Suprapubic skin (tissue), 4 donors: ENCODE data around the gene BCL3. TPM values are rescaled to one million over a fixed set of nuclear protein-coding genes. Genes with fewer than 3 reads are reported as not detected.
"Not testable (repeated sequence)": the region's sequence is repeated elsewhere in the genome, so short reads cannot be mapped to it uniquely, and the experiment has no call there.

Experiments used
- DNase-seq, 2 donors: peaks; one replicate each; pipeline ENCODE4 v3.0.0-alpha.2; 2019; ENCODE audit warnings: low spot score in 2 of 2
- H3K27ac ChIP-seq: fragments of 200-600 bp; sonication (generic); one replicate; pipeline ENCODE4 v1.5.1; 2019
- H3K27me3 ChIP-seq: fragments of 200-600 bp; sonication (generic); one replicate; pipeline ENCODE4 v1.5.1; 2019
- H3K36me3 ChIP-seq: fragments of 200-600 bp; sonication (generic); one replicate; pipeline ENCODE4 v1.5.1; 2019
- H3K4me1 ChIP-seq: fragments of 200-600 bp; sonication (generic); one replicate; pipeline ENCODE4 v1.5.1; 2019
- H3K4me3 ChIP-seq: fragments of 200-600 bp; sonication (generic); one replicate; pipeline ENCODE4 v1.5.1; 2019; ENCODE audit warnings: mild to moderate bottlenecking
- H3K9me3 ChIP-seq: fragments of 200-600 bp; sonication (generic); one replicate; pipeline ENCODE4 v1.5.1; 2019
- CTCF ChIP-seq, 2 donors: fragments of 200-600 bp in 1 of 2; fragments of 450-650 bp in 1 of 2; sonication (generic) in 1 of 2; IDR thresholded peaks; one replicate each; pipeline ENCODE4 v1.5.1; 2016 to 2019; ENCODE audit warnings: antibody characterized with exemption in 2 of 2, mild to moderate bottlenecking in 1 of 2, moderate library complexity in 1 of 2
- EP300 ChIP-seq: sonication (generic); formaldehyde crosslinking; IDR thresholded peaks from one replicate; pipeline ENCODE4 v1.6.1; 2017; ENCODE audit warnings: antibody characterized with exemption
- POLR2A ChIP-seq, 2 donors: fragments of 450-650 bp; IDR thresholded peaks; one replicate each; pipeline ENCODE4 v1.6.1; 2017; ENCODE audit warnings: antibody characterized with exemption in 2 of 2, mild to moderate bottlenecking in 2 of 2, moderate library complexity in 2 of 2
- POLR2AphosphoS5 ChIP-seq, 3 donors: sonication (generic); formaldehyde crosslinking; IDR thresholded peaks; one replicate each; pipeline ENCODE4 v1.6.1; 2017; ENCODE audit warnings: antibody characterized with exemption in 3 of 3
- WGBS: methylation state at CpG from one replicate; pipeline ENCODE4 v1.1.5; 2018; 5-methylcytosine and 5-hydroxymethylcytosine counted together
- total RNA-seq, 4 donors: library from RNA; depleted of rRNA; stranded (reverse); fragments of >200 nt; gene quantifications; one replicate each; pipeline ENCODE4 v1.1.0, GENCODE V29; 2016

The BCL3 gene
- total RNA-seq, 4 donors from 2014 or later: 13.9 to 29.1 (median 17.9) TPM

DNA sequence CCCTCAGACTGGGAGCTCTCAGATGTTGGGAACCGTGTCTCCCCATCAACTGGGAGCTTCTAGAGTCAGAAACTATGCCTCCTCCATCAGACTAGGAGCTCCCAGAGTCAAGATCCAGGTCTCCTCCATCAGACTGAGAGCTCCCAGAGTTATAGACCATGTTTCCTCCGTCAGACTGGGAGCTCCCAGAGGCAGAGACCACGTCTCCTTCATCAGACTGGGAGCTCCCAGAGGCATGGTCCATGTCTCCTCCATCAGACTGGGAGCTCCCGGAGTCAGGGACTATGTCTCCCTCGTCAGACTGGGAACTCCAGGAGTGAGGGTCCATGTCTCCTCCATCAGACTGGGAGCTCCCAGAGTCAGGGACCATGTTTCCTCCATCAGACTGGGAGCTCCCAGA, 39.6 kb upstream of the BCL3 start:
- WGBS: no CpG with 5 or more reads among the region's 5 CpGs

DNA sequence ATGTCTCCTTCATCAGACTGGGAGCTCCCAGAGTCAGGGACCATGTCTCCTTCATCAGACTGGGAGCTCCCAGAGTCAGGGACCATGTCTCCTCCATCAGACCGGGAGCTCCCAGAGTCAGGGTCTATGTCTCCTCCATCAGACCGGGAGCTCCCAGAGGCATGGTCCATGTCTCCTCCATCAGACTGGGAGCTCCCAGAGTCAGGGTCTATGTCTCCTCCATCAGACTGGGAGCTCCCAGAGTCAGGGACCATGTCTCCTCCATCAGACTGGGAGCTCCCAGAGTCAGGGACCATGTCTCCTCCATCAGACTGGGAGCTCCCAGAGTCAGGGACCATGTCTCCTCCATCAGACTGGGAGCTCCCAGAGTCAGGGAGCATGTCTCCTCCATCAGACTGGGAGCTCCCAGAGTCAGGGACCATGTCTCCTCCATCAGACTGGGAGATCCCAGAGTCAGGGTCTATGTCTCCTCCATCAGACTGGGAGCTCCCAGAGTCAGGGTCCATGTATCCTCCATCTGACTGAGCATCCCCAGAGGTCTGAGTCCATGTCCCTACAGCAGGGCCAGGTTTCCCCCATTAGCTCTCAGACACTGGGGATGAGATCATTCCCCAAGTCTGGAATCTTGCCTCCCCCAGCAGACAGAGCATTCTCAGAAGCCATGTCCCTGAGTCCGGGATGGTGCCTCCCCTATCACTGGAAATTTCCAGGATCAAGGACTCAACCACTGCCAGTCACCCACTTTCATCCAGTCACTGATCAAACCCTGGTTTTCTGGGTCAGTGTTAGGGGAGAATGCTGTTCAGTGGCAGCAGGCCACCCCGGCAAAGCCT, 38.9 kb upstream of the BCL3 start:
- H3K36me3 ChIP-seq, H3K27ac ChIP-seq, H3K27me3 ChIP-seq, H3K9me3 ChIP-seq, H3K4me3 ChIP-seq, DNase-seq, H3K4me1 ChIP-seq: not testable (repeated sequence)
- WGBS: 68% methylated on average over 2 of the region's 4 CpGs

More for the DNA sequence above, 39.6 kb upstream of the BCL3 start:
- Histone ChIP-seq H3K27me3 (no peaks in the 10 kb centered on the region), H3K9me3 (no peaks in the 10 kb centered on the region), H3K27ac (no peak overlapping the region), H3K4me1 (no peaks in the 10 kb centered on the region), H3K4me3 (no peak overlapping the region), H3K36me3 (no peaks in the 10 kb centered on the region)
- no peak for TF ChIP-seq CTCF (IDR thresholded peaks at IDR 0.05)
- no peak for TF ChIP-seq EP300
- TF ChIP-seq POLR2AphosphoS5 (IDR thresholded peaks at IDR 0.05): no peak
- no peak for TF ChIP-seq POLR2A (IDR thresholded peaks at IDR 0.05)
- DNase-seq: no peak

DNA sequence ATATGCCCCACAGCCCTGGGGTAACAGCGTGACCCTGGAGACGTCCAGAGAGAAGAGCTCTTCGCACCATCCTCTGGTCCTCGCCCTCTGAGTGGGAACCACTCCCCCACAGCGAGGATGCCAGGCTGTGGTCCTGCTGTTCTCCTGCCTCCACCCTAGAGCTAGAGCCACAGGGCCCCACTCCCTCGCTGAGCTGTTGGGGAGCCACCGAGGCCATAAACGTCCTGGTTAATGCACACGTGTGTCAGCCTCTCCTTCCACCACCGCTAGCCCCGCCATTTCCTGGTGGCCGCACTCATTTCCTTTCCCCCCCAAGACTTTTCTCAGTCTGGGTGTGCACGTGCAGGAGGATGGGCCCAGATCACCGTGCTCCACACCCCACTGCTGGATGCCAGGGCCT, 38.0 kb upstream of the BCL3 start:
- H3K36me3 ChIP-seq: no peaks in the 10 kb centered on the region
- TF ChIP-seq CTCF (IDR thresholded peaks at IDR 0.05): no peak
- no peak for TF ChIP-seq EP300
- TF ChIP-seq POLR2AphosphoS5 (IDR thresholded peaks at IDR 0.05): no peak
- no peak for TF ChIP-seq POLR2A (IDR thresholded peaks at IDR 0.05)
- 80% methylated on average over 9 of the region's 14 CpGs for WGBS
- no peaks in the 10 kb centered on the region for H3K4me1 ChIP-seq
- no peaks in the 10 kb centered on the region for H3K9me3 ChIP-seq
- H3K27me3 ChIP-seq: no peaks in the 10 kb centered on the region
- no peak overlapping the region for H3K4me3 ChIP-seq
- no peak for DNase-seq
- H3K27ac ChIP-seq: no peak overlapping the region

- whole genome bisulfite sequencing: 68% methylated on average over 4 of the region's 4 CpGs
- Histone ChIP-seq H3K4me1 (no peaks in the 10 kb centered on the region), H3K36me3 (no peaks in the 10 kb centered on the region), H3K27ac (no peak overlapping the region), H3K9me3 (no peaks in the 10 kb centered on the region), H3K4me3 (no peak overlapping the region), H3K27me3 (no peaks in the 10 kb centered on the region)
- TF ChIP-seq CTCF (IDR thresholded peaks at IDR 0.05) (no peak), POLR2A (IDR thresholded peaks at IDR 0.05) (no peak), EP300 (no peak), POLR2AphosphoS5 (IDR thresholded peaks at IDR 0.05) (no peak)
- DNase-seq: no peak
Observed at GRCh38 chr19:44712864-44713515, 35.5 kb upstream of the BCL3 start.

GRCh38 chr19:44714597-44715169, 33.8 kb upstream of the BCL3 start:
- WGBS: 66% methylated on average over 2 of the region's 2 CpGs
- H3K9me3 ChIP-seq: no peaks in the 10 kb centered on the region
- no peak for TF ChIP-seq EP300
- TF ChIP-seq CTCF (IDR thresholded peaks at IDR 0.05): no peak
- no peak for TF ChIP-seq POLR2AphosphoS5 (IDR thresholded peaks at IDR 0.05)

More at GRCh38 chr19:44714597-44715169, 33.8 kb upstream of the BCL3 start:
- Histone ChIP-seq H3K4me3 (no peak overlapping the region), H3K27me3 (no peaks in the 10 kb centered on the region), H3K36me3 (no peaks in the 10 kb centered on the region), H3K4me1 (peaks cover 8% of the 10 kb centered on the region), H3K27ac (no peak overlapping the region)
- DNase-seq: no peak
